ENCODE data around the gene KRT34.

The KRT34 gene

DNA sequence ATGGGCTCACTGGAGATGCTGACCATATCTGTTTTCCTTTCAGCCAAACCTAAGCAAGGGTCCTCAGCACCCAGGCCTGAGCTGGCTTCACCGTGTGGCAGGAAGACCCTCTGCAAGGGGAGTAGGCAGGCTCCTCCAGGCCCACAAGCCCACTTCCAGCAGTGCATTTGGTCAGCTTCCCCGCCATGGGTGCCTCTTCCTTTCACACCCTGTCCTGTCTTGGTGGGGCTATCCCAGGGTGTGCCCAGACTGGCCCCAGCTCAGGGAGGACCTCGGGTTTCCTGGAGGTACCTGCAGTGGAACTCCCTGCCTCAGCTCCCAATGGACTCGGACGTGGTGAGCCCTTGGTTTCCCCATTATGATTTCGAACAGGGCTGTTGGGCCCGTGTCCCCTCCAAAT is 53.9 kb downstream of the KRT34 start:
- no peaks in the 10 kb centered on the region for H4K20me1 ChIP-seq (ENCODE audit: insufficient read depth)
- H2AFZ ChIP-seq (ENCODE audit: low read depth): no peak overlapping the region
- no peaks in the 10 kb centered on the region for H3K36me3 ChIP-seq (ENCODE audit: insufficient read depth)
- H3K27ac ChIP-seq: no peak overlapping the region
- H3K9ac ChIP-seq: no peak overlapping the region
- H3K79me2 ChIP-seq (ENCODE audit: insufficient read depth, low read depth): no peaks in the 10 kb centered on the region
- H3K4me1 ChIP-seq (ENCODE audit: low read depth, poor library complexity, severe bottlenecking): no peaks in the 10 kb centered on the region
- H3K4me2 ChIP-seq: no peak overlapping the region
- TF ChIP-seq, protein P1, sequence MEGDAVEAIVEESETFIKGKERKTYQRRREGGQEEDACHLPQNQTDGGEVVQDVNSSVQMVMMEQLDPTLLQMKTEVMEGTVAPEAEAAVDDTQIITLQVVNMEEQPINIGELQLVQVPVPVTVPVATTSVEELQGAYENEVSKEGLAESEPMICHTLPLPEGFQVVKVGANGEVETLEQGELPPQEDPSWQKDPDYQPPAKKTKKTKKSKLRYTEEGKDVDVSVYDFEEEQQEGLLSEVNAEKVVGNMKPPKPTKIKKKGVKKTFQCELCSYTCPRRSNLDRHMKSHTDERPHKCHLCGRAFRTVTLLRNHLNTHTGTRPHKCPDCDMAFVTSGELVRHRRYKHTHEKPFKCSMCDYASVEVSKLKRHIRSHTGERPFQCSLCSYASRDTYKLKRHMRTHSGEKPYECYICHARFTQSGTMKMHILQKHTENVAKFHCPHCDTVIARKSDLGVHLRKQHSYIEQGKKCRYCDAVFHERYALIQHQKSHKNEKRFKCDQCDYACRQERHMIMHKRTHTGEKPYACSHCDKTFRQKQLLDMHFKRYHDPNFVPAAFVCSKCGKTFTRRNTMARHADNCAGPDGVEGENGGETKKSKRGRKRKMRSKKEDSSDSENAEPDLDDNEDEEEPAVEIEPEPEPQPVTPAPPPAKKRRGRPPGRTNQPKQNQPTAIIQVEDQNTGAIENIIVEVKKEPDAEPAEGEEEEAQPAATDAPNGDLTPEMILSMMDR (conservative IDR thresholded peaks at IDR 0.05; ENCODE audit: low read depth, low read length): no peak
- H3K4me3 ChIP-seq (IDR thresholded peaks at IDR 0.05; ENCODE audit: insufficient read depth, low read depth, low read length): no peak overlapping the region
- H3K27me3 ChIP-seq (ENCODE audit: insufficient read depth, low read depth): no peaks in the 10 kb centered on the region; the same call in 1 of the 2 replicates

Measured in KMS-11 (cell line).